NOMO-1 treated with dmso at 0.1 percent for 144 hours (cell line): ENCODE data around the gene PSMD14.

ENCODE experiments used
- DNase-seq: peaks from one replicate; lab custom pipeline; 2025; ENCODE audit not compliant: unreplicated experiment; lab: John Stamatoyannopoulos, UW

Gene PSMD14

GRCh38 chr2:161418275-161418714 is 110.1 kb downstream of the PSMD14 start:
- DNase-seq: no peak

GRCh38 chr2:161418715-161419637 is 110.8 kb downstream of the PSMD14 start:
- no peak for DNase-seq

GRCh38 chr2:161419638-161420190 is 111.5 kb downstream of the PSMD14 start:
- no peak for DNase-seq

- no peak for DNase-seq
Observed at GRCh38 chr2:161420406-161421074, 112.3 kb downstream of the PSMD14 start.

GRCh38 chr2:161421686-161422085 is 113.5 kb downstream of the PSMD14 start:
- DNase-seq: no peak

- no peak for DNase-seq
Observed at GRCh38 chr2:161422816-161423403, 114.7 kb downstream of the PSMD14 start.

GRCh38 chr2:161423421-161424393 is 115.5 kb downstream of the PSMD14 start:
- no peak for DNase-seq

- no peak for DNase-seq
Observed at GRCh38 chr2:161424394-161424769, 116.2 kb downstream of the PSMD14 start.

- DNase-seq: no peak
Observed at GRCh38 chr2:161424891-161425727, 116.9 kb downstream of the PSMD14 start.

- no peak for DNase-seq
Observed at GRCh38 chr2:161425728-161426454, 117.7 kb downstream of the PSMD14 start.

GRCh38 chr2:161426455-161426921 is 118.3 kb downstream of the PSMD14 start:
- DNase-seq: no peak

- no peak for DNase-seq
Observed at GRCh38 chr2:161426922-161427663, 118.9 kb downstream of the PSMD14 start.

- DNase-seq: no peak
Observed at GRCh38 chr2:161427664-161428587, 119.7 kb downstream of the PSMD14 start.

GRCh38 chr2:161430386-161430785 is 122.2 kb downstream of the PSMD14 start:
- DNase-seq: no peak

- DNase-seq: no peak
Observed at GRCh38 chr2:161432107-161432506, 123.9 kb downstream of the PSMD14 start.

- no peak for DNase-seq
Observed at GRCh38 chr2:161434118-161434517, 125.9 kb downstream of the PSMD14 start.

GRCh38 chr2:161436411-161436810 is 128.2 kb downstream of the PSMD14 start:
- DNase-seq: no peak
